Measurements from ENCODE around the gene SPC25.
"Not testable (repeated sequence)": the region's sequence is repeated elsewhere in the genome, so short reads cannot be mapped to it uniquely, and the experiment has no call there.

The SPC25 gene, protein sequence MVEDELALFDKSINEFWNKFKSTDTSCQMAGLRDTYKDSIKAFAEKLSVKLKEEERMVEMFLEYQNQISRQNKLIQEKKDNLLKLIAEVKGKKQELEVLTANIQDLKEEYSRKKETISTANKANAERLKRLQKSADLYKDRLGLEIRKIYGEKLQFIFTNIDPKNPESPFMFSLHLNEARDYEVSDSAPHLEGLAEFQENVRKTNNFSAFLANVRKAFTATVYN

DNA sequence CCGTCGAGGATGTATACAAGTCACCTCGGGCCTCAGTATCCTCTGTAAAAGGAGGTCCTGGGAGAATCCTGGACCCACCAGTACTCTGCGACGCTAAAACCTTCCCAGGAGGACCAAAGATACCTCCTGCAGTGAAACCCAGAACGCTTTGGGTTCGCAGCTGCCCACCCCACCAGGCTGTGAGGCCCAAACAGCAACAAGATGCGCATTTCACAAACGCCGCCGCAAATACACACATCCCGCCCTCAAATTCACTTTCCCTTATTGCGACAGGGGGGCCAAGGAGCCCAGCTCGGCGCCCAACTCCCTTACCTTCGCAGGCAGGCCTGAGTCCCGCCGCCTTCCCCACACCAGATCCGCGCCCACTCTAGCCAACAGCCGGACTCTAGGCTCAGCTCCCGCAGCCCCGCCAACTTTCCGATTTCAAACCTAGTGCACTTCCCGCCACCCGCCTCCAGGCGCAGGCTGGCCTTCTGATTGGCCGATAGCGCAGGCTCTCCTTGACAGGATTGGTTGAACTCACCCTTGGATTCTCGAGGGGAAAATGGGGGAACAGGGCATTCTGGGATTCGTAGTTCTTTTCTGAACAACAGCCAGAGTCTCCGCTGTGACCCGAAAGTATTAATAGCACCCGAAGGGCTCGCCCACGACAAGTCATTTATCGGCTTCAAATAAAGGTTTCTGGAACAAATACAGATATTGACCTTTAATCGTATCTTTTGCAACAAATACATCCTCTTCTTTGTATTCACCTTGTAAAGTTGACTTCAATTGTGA lies at the start of gene SPC25:
Gene SPC25 (minus strand): TSS at position 425 of the 777 bp plus-strand sequence. CDS start 911 bp downstream, outside the sequence.
- peak; percentile 74 for FAIRE-seq
- peak; percentile 94 for DNase-seq (ENCODE audit: insufficient read length, low spot score)

DNA sequence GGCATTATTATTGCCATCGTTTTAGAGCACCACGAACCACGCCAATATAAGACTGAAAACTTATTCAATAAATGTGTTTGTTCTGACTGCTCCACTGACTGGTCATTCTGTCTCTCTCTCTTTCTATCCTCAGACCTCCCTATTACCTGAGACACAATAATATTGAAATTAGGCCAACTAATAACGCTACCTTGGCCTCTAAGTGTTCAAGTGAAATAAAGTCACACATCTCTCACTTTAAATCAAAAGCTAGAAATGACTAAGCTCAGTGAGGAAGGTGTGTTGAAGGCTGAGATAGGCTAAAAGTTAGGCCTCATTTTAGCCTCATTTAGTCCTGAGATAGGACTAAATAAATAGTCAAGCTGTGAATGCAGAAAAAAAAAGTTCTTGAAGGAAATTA lies 49.7 kb upstream of the SPC25 start:
- DNase-seq (ENCODE audit: insufficient read length, low spot score) (no peak), FAIRE-seq (no peak)

DNA sequence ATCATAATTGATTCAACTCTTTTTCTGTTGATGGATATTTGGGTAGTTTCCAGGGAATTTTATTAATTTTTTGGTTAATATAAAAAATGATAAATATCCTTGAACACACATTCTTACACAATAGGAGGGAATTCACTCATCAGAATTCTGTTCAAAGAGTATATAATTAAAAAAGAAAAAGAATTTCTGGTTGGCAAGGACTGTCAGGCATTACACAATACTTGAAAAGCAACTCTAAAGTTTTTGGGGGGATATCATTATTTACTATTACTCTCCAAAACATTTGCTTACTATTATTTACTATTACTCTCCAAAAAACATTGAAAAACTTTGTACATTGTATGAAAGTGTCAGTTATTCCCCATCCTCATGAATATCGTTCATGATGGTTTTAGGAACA lies 48.8 kb upstream of the SPC25 start:
- FAIRE-seq = no peak

DNA sequence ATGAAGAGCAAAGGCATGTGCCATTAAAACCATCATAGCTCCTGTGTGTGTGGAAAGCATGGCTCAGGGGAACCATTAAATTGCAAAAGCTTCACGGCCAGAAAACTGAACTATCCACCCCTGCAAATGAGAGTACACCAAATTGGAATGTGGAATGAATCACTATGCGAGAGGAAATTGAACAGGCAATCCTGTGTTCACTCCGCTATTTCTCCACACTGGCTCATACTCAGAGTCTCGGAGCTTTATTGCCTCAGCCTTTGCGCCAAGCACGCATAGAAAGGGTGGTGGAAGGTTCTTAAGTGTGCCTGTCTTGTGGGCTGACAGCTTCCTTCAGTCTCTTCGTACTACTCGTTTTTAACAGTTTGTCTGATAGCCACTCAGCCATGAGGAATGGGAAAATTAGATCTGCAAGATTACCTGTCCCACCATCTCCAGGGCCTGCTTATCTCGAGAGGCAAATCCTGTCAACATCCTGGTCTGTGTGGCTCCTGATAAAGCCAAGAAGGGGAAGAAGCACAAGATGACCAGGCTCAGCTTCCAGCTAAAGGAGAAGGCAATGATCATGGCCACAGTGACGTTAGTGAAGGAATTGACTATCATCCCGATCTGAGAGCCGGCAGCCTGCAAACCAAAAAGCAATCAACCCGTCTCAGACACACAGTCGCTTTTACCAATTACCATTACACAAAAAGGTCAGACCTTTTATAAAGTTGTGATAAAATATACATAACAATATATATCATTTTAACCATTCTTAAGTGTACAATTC lies 45.8 kb upstream of the SPC25 start:
- FAIRE-seq (peak; percentile 49), DNase-seq (ENCODE audit: insufficient read length, low spot score) (no peak)

More for the DNA sequence above, 48.8 kb upstream of the SPC25 start:
- no peak for DNase-seq (ENCODE audit: insufficient read length, low spot score)

DNA sequence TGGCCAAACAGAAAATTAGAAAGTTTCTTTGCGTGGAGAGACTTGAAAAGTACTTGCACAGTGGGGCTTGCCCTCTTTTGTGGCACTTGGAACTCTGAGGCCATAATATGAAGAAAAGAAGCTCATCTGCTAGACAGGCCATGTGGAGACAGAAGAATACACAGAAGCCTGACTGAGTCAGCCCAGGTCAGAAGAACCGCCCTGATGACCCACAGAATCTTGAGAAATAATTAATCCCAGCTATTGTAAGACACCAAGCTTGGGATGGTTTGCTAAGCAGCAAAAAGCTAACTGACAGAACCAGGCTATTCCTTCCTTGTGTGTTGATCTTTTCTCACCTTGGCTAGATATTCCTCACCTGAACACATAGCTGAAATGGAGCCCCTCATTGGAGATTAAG lies 44.6 kb upstream of the SPC25 start:
- FAIRE-seq = no peak
- DNase-seq (ENCODE audit: insufficient read length, low spot score) = no peak

DNA sequence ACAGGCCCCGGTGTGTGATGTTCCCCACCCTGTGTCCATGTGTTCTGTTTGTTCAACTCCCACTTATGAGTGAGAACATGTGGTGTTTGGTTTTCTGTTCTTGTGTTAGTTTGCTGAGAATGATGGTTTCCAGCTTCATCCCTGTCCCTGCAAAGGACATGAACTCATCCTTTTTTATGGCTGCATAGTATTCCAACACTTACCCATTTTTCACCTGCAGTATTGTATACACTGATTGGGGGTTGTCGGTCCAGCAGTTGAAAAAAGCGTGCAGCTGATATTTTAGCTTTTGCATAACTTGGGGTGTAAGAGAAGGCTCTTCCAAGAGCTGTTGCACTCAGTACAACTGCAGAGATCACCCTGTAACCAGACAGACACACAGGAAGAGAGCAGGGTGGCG lies 41.9 kb upstream of the SPC25 start:
- not testable (repeated sequence) for DNase-seq (ENCODE audit: insufficient read length, low spot score); FAIRE-seq

DNA sequence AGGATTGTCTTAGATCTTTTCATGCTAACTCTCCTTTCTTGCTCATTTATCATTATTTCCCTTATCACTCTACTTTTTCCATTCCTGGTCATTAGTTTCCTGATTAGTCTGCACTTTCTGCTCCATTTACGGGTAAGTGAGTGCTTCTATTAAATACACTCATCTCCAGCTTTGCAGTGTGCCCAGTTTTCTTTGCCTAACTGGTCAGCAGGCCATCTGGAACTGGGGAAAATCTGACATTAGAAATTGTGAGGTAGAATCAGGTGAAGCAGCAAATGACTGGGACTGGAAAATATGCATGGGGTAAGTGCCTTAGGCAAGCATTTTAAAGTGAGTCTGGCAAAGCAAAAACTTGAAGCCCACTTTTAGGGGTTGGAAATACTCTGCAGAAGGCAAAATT lies 40.0 kb upstream of the SPC25 start:
- no peak for DNase-seq (ENCODE audit: insufficient read length, low spot score)
- no peak for FAIRE-seq

DNA sequence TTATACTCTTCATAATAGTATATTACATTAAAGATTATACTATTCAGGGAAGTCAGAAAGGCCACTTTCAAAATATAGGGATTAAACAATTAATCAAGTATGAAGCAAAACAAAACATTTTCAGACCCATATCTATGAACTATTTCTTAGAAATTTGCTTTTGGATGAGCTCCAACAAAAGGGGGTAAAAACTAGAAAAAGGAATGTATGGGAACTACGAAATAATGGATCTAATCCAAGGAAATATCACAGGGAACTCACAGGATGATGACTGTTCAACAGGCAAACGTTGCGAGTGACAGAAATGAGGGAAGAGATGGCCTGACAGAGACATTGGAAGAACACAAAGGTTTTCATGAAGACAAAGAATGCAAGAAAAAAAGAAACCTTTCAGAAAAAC lies 38.8 kb upstream of the SPC25 start:
- FAIRE-seq (no peak), DNase-seq (ENCODE audit: insufficient read length, low spot score) (no peak)

DNA sequence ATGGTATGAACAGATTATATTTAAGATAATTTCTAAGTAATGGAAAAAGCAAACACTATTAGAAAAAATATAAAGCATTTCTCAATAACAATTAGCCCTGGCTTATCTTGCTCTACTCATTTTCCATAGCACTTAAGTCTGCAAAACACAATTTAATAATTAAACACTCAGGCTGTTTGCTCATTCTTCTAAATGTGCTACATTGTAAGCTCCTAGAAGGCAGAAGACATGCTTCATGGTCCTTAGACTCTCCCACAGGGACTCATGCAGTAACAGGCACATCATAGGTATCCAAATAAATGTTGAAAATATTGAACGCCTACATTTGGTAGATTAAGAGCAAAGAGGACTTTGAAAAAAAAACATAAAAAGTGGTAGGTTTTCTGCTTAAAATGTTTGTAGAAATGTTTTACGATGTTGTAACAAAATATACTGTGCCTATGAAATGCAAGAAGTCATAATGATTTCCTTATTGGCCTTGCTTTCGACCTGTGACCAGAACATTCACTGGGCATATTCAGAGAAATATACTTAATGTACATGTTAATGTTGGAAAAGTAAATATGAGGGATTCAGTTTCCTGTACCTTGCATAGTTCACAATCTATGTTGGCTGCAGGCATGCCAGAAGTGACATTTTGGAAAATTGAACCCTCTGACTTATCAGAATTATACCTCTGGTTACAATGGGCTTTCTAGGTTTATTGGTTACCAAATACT lies 38.0 kb upstream of the SPC25 start:
- FAIRE-seq = no peak
- no peak for DNase-seq (ENCODE audit: insufficient read length, low spot score)

DNA sequence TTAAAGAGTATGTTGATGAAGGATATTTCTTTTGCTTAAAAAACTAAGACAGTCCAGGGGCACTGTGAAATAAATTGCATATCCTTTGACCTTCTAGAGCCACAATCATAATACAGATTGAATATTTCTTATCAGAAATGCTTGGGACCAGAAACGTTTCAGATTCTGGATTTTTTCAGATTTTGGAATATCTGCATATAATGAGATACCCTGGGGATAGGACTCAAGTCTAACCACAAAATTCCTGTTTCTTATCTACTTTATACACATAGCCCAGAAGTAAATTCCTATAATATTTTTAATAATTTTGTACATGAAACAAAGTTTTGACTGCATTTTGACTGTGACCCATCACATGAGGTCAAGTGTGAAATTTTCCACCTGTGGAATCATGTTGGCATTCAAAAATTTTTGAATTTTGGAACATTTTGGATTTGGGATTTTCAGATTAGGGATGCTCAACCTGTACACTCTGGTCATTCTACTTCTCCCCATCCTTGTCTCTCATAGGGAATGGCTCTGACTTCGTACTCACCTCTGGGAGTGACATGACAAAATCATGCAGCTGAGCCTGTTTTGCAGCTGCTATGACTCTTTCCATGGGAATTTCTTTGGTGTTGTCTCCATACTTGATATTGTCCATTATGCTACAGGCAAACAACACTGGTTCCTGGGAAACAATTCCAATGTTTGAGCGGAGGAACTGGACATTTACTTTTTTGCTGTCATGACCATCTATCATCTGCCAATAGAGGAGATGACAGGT lies 36.6 kb upstream of the SPC25 start:
- DNase-seq (ENCODE audit: insufficient read length, low spot score) = no peak
- no peak for FAIRE-seq

DNA sequence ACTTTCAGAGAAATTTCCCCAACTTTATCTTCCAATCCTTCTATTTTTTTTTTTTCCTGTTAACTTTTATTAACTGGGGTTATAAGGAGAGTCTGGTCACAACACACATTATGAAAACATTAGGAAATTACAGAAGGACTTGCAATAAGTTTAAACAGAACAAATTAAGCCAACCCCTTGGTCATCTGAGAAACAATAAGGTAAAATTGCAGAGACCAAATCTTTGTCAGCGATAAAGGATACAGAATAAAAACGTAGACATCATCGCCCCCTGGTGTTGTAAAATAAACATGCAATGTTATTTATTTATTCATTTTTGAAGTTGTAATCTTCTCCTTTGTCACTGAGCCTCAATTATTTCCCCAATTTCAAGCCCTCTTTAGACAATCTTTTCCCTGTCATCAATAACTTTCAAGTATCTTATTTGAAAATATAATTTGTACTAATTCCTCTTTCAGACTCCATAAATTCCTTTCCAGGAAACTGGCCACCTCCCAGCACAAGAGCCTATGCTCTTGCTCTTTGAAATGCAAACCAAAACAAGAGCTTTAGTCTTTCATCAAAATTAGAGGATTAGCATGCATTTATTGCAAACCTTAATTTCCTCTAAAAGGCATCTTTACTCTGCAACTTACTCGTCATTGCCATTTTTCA lies 30.4 kb upstream of the SPC25 start:
- FAIRE-seq = no peak
- DNase-seq (ENCODE audit: insufficient read length, low spot score) = peak; percentile 24

DNA sequence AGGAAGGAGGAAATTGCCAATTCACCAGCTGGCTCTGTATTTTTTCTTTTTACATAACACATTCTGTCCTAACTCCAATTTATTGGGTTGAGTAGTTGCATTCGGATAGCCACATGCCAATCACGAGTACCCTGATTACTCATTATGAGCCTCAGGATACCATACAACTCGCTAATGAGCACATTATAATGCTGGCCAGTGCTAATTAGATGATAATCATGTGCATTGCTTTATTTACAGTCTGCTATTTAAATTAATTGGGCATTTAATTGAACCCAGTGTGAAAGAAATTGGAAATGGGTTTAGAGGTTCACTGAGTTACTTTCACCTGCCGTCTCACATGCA lies 26.1 kb upstream of the SPC25 start:
- DNase-seq (ENCODE audit: insufficient read length, low spot score) (no peak), FAIRE-seq (no peak)

DNA sequence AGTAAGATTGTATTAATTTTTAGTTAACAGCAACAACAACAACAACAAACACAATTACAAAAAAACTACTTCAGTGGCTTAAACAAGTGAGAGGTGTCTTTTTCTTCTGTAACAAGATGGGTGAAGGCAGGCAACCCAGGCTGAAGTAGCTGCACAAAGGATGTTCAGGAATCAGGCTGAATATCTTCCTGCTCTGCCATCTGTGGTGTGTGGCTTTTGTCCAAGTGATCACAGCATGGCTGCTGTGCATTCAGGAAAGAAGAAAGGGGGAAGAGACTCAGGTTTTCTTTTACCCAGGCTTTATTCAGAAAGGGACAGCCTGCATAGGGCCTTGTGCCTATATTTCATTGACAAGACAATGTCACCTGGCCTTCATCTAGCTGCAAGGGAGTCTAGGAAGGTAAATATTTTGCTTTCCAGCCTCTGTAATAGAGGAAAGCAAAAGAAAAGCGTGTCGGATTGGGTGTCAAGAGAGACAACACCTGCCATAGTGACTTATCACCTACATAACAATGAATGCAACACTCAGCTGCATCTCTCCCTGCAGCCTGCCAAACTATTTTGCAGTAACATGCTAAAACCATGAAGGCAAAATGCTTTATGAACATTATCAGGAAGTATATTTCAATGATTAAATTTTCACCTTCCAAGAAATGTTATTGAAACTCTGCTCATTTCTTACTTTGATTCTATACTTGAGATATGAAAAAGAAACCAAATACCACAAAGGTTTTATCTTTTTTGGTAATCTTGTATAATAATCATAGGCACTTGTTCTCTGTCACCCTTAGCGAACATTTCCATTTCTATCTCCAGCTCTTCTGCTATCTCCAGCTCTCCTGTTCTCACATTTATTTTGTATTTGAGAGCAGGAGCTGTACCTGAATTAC lies 25.5 kb upstream of the SPC25 start:
- DNase-seq (ENCODE audit: insufficient read length, low spot score) (no peak), FAIRE-seq (no peak)

DNA sequence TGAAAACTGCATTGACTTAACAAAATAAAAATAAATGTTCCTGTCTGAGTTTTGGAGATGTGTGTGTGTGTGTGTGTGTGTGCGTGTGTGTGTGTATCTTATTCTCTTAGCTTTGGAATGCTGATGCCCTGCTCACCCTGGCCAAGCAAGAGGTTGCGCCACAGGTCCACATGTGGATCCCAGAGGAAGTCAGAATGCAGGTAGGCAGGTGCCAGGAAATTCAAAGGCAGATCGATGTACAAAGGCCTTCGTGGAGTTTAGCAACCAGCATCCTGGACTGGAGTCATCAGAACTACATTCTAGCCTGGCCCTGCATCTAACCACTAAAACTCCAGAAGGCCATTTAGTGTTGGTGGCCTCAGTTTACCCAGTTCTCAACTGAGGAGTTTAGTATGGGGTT lies 23.3 kb upstream of the SPC25 start:
- DNase-seq (ENCODE audit: insufficient read length, low spot score) (no peak), FAIRE-seq (no peak)

DNA sequence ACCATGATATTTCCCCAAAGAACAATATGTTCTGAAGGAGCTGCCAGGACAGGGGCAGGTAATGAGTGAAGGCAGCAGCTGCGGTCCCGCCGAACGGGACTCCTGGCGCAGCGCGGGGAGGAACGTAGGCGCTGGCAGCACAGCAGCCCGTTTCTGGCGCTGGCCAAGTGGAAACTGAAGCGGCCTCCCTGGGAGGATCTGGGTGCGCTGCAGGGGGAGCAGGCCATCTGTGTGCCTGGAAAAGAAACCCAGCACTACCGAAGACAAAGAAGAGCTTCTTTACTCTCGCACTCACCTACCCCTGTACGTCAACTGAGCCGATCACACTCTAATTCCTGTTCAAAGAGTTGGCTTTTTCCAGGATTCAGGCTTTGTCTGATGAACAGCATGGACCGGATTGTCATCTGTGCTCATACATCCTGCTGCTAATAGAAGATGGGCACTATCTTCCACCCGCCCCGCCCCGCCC lies 22.7 kb upstream of the SPC25 start:
- FAIRE-seq (no peak), DNase-seq (ENCODE audit: insufficient read length, low spot score) (no peak)

DNA sequence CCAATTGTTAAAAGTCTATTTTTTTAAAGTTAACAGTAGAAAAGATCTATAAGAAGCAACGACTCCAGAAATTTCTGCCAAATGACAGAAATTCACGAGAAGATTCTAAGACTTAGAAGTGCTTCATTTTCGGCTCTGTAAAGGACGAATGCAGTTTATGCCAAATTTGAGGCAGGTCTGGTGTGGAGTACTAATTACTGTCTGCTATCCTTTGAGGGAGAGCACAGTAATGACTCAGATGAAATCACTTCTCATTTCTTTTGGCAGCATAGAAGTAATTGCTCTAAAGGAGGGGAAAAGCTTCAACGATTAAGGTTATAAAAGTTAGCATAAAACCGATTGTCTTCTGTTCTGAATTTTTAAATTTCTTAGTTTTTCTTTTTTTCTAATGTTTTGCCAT lies 22.2 kb upstream of the SPC25 start:
- no peak for DNase-seq (ENCODE audit: insufficient read length, low spot score)
- no peak for FAIRE-seq

DNA sequence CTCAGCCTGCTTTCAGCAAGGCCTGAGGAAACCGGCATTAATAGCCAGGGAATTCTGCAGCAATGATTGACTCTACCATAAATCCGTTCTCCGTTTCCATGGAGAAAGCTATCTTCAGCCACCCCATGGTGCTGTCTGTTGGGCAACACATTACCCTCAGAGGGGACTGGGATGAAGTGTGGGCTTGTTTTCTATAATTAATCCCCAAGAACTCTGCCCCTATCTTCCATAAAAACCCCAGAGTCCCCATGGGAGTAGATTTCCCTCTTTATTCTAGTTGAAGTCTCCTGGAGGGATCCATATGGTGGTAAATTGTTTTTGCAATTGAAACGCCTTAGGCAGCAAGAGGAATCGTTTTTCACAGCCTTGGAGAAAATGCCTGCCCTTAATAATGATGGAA lies 20.1 kb upstream of the SPC25 start:
- DNase-seq (ENCODE audit: insufficient read length, low spot score) = no peak
- FAIRE-seq = no peak

DNA sequence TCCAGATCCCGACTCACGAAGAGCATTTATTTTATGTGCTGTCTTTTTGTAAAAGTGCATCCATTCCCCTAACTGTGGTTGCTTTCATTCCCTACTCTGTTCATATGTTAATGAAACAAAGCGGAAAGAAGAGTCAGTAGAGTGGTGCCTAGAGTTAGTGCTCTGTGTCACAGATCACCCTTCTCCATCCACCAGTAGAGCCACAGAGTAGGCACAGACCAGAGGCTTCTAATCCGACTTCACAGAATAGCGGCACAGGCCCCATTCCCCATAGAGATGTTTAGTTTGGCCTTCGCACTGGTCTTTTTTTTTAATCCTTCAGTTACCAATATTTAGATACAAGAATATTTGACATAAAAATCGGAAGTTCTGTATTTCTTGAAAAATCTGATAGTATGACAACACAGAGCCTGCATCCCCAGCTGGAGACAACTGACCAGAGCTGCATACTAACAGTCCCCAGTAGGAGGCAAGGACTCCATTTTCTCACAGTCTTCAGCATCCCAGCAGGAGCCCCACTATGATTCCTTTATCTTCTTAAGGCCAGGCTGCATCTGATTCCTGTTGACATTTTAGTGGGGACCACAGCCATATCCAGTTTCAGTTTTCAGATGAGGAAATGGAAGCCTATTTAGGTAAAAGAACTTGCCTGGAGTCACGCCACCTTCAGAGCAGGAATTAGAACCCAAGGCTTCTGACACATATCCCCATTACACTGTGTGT lies 17.9 kb upstream of the SPC25 start:
- FAIRE-seq = no peak
- DNase-seq (ENCODE audit: insufficient read length, low spot score) = no peak
